SH-SY5Y (cell line): ENCODE measurements around the gene MYO6.

Experiments used
- GATA2 ChIP-seq: IDR thresholded peaks from 2 replicates; pipeline ENCODE4 v1.6.1; 2011; ENCODE audit warnings: mild to moderate bottlenecking, low read depth, low read length
- GATA3 ChIP-seq: IDR thresholded peaks from 2 replicates; pipeline ENCODE4 v1.6.1; 2011; ENCODE audit warnings: low read depth, mild to moderate bottlenecking, low read length, moderate library complexity

GRCh38 chr6:75874224-75874623 lies 125.2 kb downstream of the MYO6 start:
- TF ChIP-seq GATA2 (no peak), GATA3 (no peak)
